ENCODE results near the gene PPARD. TPM values are rescaled to one million over a fixed set of nuclear protein-coding genes. Genes with fewer than 3 reads are reported as not detected.

Gene PPARD
- total RNA-seq, 2 donors from 2014 or later: 10.9 to 11.5 TPM

GRCh38 chr6:35415065-35415891 lies 72.9 kb downstream of the PPARD start:
- no peaks in the 10 kb centered on the region for H3K9me3 Mint-ChIP-seq
- no peak overlapping the region for H3K4me3 Mint-ChIP-seq
- no peaks in the 10 kb centered on the region for H3K36me3 ChIP-seq (ENCODE audit: control insufficient read depth, insufficient read depth, low read length)
- WGBS, 2 experiments (ENCODE audit: insufficient coverage in 1 of 2, insufficient read length in 1 of 2): 29 to 66% methylated on average over 3 to 7 of the region's 7 CpGs
- H3K4me3 ChIP-seq (ENCODE audit: low read length): no peak overlapping the region
- peaks cover 19% of the 10 kb centered on the region for H3K4me1 Mint-ChIP-seq
- peak; percentile 91 for DNase-seq
- H3K27ac ChIP-seq (ENCODE audit: low read depth, low read length): no peak overlapping the region
- no peaks in the 10 kb centered on the region for H3K4me1 ChIP-seq (ENCODE audit: control insufficient read depth, insufficient read depth, low read length)
- H3K36me3 Mint-ChIP-seq (ENCODE audit: low read depth): peaks cover 3% of the 10 kb centered on the region
- no peaks in the 10 kb centered on the region for H3K27me3 ChIP-seq (ENCODE audit: control insufficient read depth, insufficient read depth, low read length, poor library complexity, severe bottlenecking)
- H3K9me3 ChIP-seq (ENCODE audit: control insufficient read depth, low read length): no peaks in the 10 kb centered on the region
- H3K27ac Mint-ChIP-seq: peak overlapping the region; percentile 28
- no peak overlapping the region for H3K9ac ChIP-seq (ENCODE audit: extremely low read depth, low read length, poor library complexity, severe bottlenecking)
- TF ChIP-seq, protein P1, sequence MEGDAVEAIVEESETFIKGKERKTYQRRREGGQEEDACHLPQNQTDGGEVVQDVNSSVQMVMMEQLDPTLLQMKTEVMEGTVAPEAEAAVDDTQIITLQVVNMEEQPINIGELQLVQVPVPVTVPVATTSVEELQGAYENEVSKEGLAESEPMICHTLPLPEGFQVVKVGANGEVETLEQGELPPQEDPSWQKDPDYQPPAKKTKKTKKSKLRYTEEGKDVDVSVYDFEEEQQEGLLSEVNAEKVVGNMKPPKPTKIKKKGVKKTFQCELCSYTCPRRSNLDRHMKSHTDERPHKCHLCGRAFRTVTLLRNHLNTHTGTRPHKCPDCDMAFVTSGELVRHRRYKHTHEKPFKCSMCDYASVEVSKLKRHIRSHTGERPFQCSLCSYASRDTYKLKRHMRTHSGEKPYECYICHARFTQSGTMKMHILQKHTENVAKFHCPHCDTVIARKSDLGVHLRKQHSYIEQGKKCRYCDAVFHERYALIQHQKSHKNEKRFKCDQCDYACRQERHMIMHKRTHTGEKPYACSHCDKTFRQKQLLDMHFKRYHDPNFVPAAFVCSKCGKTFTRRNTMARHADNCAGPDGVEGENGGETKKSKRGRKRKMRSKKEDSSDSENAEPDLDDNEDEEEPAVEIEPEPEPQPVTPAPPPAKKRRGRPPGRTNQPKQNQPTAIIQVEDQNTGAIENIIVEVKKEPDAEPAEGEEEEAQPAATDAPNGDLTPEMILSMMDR (conservative IDR thresholded peaks at IDR 0.05): peak; percentile 80
- H3K27me3 Mint-ChIP-seq (ENCODE audit: insufficient read depth): no peaks in the 10 kb centered on the region

DNA sequence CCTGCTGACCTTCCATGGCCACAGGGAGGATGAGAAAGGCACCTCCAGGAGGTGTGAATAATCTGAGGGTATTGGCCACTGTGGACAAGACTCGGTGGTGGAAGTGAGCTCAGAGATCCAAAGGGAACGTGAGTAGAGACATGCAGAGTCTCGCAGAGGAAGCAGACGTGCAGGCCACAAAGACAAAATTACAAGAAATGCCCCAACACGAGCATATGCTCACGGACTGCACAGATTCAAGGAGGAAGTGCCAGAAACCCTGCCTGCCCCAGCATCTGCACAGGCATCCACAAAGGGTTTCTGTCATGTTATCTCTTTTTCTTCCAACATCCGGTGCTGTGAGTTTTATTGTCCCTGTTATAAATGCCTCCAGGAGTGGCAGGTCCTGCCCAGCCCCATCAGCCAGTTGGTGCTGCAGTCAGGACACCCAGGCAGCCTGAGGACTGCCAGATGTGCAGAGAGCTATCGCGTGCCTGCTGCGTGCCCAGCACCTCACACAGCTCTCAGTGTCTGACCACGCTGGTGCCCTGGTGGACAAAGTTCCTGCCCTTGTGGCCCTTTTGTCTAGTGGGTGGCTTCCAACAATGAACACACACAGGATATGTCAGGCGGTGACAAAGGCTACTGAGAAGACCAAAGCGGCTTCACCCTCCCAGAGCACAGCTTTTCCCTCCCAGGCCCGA lies 75.8 kb downstream of the PPARD start:
- H3K9me3 Mint-ChIP-seq: no peaks in the 10 kb centered on the region
- Histone ChIP-seq H3K9ac (ENCODE audit: extremely low read depth, low read length, poor library complexity, severe bottlenecking) (no peak overlapping the region), H3K27me3 (ENCODE audit: control insufficient read depth, insufficient read depth, low read length, poor library complexity, severe bottlenecking) (no peaks in the 10 kb centered on the region), H3K4me1 (ENCODE audit: control insufficient read depth, insufficient read depth, low read length) (no peaks in the 10 kb centered on the region), H3K27ac (ENCODE audit: low read depth, low read length) (no peak overlapping the region), H3K36me3 (ENCODE audit: control insufficient read depth, insufficient read depth, low read length) (no peaks in the 10 kb centered on the region), H3K4me3 (ENCODE audit: low read length) (no peak overlapping the region), H3K9me3 (ENCODE audit: control insufficient read depth, low read length) (no peaks in the 10 kb centered on the region)
- no peak for DNase-seq
- no peaks in the 10 kb centered on the region for H3K27me3 Mint-ChIP-seq (ENCODE audit: insufficient read depth)
- H3K4me1 Mint-ChIP-seq: peaks cover 19% of the 10 kb centered on the region
- TF ChIP-seq, protein P1 (conservative IDR thresholded peaks at IDR 0.05): no peak
- WGBS, 2 experiments (ENCODE audit: insufficient coverage in 1 of 2, insufficient read length in 1 of 2): 93 to 98% methylated on average over 11 to 14 of the region's 14 CpGs
- peak overlapping the region; percentile 39 for H3K27ac Mint-ChIP-seq
- H3K36me3 Mint-ChIP-seq (ENCODE audit: low read depth): peaks cover 2% of the 10 kb centered on the region
- no peak overlapping the region for H3K4me3 Mint-ChIP-seq

- Histone ChIP-seq H3K9ac (ENCODE audit: extremely low read depth, low read length, poor library complexity, severe bottlenecking) (no peak overlapping the region), H3K9me3 (ENCODE audit: control insufficient read depth, low read length) (no peaks in the 10 kb centered on the region), H3K4me3 (ENCODE audit: low read length) (no peak overlapping the region), H3K27ac (ENCODE audit: low read depth, low read length) (no peak overlapping the region), H3K27me3 (ENCODE audit: control insufficient read depth, insufficient read depth, low read length, poor library complexity, severe bottlenecking) (no peaks in the 10 kb centered on the region), H3K4me1 (ENCODE audit: control insufficient read depth, insufficient read depth, low read length) (no peaks in the 10 kb centered on the region), H3K36me3 (ENCODE audit: control insufficient read depth, insufficient read depth, low read length) (no peaks in the 10 kb centered on the region)
- H3K36me3 Mint-ChIP-seq (ENCODE audit: low read depth): peaks cover 2% of the 10 kb centered on the region
- TF ChIP-seq, protein P1 (conservative IDR thresholded peaks at IDR 0.05): peak; percentile 63
- H3K9me3 Mint-ChIP-seq: no peaks in the 10 kb centered on the region
- H3K4me3 Mint-ChIP-seq: no peak overlapping the region
- H3K27me3 Mint-ChIP-seq (ENCODE audit: insufficient read depth): no peaks in the 10 kb centered on the region
- H3K4me1 Mint-ChIP-seq: peaks cover 19% of the 10 kb centered on the region
- DNase-seq: peak; percentile 54
- H3K27ac Mint-ChIP-seq: peak overlapping the region; percentile 55
- 70 to 77% methylated on average over 5 of the region's 5 CpGs for WGBS, 2 experiments (ENCODE audit: insufficient coverage in 1 of 2, insufficient read length in 1 of 2)
These were observed 77.1 kb downstream of the PPARD start for GRCh38 chr6:35419417-35419816.
